HG03139 (cell line): ENCODE results near the gene NISCH.

ENCODE experiments used
- ATAC-seq: cut with Tn5 transposase; IDR thresholded peaks from one replicate; pipeline ENCODE4 v1.9.1; 2021; ENCODE audit not compliant: unreplicated experiment

NISCH gene

DNA sequence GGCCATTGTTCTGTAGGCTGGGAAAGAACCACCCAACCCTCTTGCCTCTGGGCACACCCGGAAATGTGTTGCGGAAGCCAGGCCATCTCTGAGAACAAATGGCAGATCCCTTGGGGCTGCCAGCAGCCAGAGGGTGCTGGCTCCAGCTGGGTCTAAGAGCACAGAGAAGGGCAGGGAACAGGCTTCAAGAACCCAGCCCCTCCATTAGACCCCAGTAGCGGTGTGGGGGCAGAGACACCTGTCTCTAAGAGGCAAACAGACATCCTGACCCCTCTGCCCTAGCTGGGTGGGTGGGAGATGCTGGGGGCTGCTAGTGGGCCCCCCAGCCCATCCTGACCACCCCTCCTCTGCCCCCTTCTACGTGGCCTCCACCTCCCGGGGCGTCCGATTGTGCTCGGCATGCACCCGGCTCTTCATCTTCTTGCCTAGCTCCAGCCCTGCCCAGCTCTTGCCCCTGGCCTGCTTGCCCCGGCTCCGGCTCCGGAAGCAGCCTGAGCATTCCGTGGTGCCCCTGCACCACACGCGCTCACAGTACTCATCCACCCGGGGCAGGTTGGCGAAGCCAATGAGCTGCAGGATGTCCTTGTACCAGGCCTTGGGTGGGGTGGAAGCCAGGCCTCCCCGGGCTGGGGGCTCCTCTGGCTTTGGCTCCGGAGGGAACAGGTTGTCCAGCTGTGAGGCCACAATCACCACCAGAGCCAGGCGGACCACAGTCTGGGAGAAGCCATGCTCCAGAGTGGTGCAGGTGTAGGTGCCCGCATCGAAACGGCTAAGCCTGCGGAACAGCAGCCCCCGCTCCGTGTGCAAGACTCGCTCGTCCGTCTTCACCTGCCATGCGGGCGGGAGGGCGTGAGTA is 19.9 kb upstream of the NISCH start:
- no peak for ATAC-seq

DNA sequence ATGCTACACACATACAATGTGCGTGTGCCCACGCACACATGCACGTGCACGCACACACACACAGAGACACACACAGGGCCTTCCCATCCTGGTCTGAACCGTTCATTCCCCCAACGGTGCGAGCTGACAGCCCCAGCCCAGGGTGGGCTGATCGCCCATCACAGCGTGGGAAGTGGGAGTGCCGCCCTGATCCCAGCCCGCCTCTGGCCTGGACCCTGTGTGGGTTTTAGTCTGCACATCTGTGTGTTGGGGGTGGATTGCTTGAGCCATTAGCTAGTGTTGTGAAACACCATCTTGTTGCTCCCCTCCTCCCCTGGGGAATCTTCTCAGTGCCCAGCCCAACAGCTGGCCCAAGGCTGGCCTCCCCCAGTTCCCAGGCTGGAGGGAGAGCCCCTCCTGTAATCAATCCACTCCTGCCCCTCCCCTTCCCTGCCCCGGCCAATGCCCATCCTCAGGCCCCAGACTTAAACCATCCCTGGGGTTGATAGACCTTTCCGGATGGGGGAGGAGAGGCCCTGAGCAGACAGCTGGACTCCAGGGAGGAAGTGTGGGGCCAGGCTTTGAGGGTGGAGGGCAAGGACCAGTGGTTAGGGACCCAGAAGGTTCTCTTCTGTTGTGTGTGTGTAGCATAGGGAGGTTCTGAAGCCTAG is 18.8 kb upstream of the NISCH start:
- no peak for ATAC-seq

DNA sequence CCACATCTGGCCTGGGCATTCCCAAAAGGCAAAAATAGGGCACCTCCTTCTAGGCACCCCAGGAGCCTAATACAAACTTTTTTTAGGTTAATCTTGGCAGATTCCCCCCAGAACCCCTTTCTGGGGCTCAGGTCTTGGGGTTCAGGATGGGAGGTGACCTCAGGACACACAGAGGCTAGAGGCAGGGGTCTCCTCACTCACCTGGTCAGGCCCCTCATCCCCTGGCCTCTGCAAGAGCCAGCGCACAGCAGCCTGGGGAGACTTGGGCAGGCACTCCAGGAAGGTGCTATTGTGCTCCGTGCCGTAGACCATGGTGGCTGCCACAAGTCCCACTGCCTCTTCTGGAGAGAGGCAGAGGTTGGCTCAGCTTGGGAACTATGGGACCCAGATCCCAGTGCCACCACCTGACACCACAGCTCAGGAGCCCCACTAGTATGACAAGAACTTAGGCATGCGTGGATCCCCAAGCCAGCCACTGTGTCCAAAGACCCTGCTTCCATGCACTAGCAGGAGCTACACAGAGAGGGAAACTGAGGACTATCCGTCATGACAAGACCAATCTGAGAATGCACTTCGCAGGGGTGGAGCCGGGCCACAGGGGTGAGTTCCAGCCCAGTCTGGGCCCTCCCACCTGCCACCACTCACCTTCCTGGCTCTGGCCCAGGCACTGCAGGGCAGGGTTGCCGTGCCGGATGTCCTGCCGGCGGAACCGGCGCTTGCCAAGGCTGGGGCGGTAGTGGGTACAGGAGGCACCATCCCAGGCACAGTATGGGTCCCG is 17.9 kb upstream of the NISCH start:
- no peak for ATAC-seq

DNA sequence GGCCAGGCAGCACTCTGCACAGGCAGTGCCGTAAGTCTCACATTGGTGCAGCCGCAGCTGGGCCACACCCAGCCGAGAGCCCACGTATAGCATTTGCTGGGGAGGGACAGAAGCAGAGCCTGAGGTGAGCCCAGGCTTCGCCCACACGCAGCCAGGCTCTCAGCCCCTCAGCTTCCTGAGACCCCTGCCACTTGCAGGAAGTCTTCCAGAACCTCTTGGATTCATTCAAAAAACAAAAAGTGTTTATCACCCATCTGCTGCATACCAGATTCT is 17.4 kb upstream of the NISCH start:
- ATAC-seq = no peak

DNA sequence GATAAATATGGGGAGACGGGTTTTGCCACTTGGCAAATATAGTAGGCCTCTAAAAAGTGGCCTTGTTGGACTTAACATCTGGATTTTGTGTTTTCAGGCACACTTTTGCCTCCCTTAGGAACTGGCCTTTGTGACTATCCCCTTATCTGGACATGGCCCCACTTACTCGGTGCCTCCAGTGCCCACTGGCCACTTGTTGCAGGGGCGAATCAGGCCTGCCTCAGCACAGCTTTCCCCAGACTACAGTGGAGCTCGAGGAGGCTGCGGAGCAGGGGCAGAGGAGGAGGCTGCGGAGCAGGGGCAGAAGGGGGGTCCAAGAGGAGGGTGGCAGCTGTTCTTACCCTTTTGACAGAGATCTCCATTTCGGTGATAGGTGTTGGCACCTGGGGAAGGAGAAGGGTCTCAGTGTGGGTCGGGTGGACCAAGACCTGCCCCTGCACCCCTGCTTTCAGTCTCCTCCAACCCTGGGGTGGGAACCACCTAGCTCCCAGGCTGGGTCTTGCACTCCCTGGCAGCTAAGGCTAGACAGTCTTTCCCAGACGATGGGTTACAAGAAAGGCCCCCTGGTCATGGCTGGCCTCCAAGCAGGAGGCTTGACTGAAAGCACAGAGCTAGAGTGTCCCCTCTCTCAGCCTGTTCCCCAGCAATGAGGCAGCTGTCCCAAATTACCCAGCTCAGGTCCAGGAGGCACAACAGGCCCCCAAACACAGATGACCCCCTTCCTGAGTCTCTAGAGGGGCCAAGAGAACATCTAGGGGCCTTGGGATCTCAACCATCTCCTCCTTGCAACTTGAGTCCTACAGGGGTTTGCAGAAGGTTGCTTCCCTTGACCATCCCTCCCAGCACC is 16.6 kb upstream of the NISCH start:
- ATAC-seq = no peak

DNA sequence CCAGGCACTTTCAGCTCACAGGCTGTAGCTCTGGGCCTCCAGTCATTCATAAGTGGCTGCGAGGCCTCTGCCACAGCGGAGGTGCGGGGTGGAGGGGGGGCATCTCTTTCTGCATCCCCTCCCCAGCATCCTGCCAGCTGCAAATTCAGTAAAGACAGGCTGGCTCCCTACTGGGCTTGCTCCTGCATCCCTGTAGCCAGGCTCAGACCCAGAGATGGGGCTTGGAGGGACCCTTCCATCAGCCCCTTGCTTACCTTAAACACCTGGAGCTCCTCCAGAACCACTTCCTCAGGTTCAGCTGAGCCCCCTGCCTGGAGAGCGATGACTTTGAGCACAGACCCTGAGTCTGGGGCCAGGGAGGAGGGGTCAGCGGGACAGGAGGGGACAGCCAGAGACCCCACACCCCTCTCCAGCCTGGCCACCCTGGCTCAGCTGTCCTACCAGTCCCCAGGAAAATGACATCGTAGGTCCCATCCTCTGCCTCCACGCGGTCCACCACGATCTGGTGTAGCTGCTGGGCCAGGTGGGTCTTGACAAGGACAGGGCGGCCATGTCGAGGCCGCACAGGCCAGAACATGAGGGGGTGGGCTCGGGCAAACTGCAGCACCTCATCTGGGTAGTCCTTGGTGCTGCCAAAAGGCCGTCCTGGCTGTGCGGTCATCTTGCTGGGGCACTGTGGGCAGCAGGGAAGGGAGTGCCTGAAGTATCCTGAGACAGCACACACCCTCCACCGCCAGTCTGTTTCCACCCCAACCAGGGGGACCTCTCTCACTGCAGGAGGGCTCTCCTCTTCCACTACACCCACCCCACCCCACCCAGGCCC is 15.8 kb upstream of the NISCH start:
- ATAC-seq = no peak

DNA sequence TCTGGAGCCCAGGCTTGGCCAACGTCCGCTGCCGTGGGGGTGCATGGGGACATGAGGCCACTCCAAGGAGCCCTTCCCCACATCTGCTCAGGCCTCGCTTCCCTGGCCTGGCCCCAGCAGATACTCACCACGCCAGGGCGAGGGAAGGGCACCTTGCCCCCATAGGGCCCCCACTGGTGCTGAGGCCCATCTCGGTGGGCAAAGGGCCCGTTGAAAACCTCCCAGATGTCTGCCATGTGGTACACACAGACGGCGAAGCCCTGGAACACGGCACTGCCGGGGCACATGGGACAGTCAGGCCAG is 15.2 kb upstream of the NISCH start:
- no peak for ATAC-seq

DNA sequence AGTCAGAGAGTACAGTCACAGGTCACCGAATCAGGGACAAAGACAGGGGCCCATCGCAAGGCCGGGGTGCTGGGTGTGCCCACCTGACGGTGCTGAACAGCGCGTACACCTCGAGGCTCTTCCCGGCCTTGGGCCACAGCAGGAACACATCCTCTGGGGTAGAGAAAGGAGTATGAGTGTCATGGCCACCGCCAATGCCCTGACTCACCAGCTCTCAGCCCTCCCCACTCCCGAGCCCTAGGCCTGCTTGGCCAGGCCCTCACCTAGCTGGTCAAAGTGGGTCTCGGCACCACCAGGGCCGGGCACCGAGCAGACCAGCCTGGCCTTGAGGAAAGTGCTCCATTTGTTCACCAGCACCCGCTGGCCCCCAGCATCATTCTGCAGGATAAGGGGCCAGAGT is 14.7 kb upstream of the NISCH start:
- ATAC-seq = no peak

DNA sequence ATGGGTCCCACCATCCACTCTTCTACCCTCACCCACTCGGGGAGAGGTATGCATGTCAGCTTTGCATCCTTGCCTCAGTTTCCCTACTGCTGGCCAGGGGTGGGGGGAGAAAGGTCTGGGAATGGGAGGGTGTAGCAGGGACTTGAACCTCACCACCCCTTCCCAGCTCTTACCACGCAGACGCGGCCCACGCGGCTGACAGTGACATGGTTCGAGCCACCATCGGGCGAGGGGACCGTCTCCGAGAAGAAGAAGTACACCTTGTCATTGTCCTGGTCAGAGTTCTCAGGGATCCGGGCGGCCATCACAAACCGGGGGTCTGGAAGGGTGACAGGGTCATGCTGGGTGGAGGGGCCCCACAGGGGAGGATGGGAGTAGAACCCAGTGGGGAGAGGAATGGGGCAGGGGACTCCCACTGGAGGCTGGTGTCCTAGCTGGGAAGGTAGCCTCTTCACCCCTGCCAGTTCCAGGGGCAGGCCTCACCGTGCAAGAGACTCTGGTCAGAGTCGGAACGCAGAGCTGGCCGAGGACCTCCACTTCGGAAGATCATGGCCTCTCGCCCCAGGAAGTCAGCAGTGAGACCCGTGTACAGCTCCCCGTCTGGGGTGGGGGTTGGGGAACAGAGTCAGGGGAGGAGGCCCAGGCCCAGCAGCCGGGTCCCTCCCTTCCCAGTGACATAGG is 14.2 kb upstream of the NISCH start:
- no peak for ATAC-seq

DNA sequence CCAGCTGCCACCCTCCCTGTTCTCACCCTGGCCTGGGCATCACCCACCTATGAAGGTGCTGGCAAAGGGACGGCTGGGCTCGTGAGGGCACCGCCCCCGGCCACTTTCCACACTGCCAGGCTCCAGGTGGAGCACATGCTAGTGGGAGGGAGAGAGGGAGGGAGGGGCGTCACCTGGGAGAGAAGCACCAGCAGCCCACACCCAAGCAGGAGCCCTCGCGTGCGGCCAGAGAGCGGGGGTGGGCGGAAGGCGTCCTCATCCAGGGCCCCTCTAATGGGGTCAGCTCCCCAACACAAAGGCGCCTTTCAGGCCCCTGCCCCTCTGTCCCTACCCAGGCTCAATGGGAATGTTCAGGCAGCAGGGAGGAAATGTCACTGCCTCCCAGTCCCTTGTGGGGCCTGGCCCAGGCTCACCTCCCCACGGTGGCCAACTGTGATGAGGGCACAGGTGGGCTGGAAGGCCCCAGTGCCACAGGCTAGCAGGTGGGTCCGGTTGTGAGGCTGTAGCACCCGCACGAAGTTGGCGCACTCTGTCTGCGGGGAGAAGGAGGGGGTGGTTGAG is 13.6 kb upstream of the NISCH start:
- no peak for ATAC-seq

DNA sequence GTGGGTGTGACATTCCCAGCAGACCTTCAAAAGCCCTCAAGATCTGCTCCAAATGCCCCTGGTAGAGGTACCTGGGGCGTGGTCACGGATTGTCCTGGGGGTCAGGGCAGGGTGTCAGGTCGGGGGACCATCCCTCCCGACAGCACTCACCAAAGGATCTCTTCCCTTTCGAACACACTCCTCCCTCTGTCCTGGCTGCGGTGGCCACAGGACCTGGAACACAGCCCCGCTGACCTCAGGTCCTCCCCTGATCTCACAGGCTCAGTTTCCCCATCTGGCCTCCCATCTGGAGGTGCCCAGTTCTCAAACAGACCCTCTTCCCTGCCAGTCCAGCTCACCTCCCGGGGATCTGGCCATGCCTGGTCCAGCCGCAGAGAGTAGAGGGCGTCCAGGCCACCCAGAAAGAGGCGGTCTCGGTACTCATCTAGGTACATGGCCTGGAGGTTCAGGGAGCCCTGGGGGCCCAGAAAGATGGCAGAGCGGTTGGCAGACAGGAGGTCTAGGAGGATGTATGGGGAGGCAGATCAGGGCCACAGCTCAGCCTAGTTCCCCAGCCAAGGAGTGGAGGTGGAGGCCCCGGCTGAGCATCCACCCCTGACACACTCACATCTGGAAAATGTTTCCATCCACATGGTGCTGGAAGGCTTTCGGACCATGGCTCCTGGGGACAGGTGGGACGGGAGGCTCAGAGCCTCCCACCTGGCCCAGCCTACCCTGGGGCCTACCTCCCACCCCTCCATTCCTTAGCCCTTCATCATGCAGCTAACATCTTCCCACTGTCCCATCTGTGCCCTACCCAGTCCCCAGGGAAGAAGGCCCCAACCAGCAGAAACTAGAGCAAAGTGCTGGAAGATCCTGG is 12.8 kb upstream of the NISCH start:
- no peak for ATAC-seq

DNA sequence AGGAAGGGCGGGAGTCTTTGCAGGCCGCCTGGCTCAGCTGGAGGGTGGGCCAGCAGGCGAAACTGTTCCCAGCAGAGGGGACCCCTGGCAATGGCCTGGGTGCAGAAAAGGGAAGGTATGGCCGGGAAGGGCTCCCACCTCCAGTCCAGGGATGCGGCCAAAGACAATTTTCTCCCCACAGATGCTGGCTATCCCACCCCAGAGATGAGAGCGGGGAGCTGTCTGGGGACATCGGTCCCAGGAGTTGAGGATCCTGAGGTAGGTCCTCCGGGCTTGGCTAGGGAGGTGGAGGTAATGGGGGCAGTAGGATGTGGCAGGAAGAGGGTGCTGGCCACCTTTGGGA is 12.2 kb upstream of the NISCH start:
- no peak for ATAC-seq

DNA sequence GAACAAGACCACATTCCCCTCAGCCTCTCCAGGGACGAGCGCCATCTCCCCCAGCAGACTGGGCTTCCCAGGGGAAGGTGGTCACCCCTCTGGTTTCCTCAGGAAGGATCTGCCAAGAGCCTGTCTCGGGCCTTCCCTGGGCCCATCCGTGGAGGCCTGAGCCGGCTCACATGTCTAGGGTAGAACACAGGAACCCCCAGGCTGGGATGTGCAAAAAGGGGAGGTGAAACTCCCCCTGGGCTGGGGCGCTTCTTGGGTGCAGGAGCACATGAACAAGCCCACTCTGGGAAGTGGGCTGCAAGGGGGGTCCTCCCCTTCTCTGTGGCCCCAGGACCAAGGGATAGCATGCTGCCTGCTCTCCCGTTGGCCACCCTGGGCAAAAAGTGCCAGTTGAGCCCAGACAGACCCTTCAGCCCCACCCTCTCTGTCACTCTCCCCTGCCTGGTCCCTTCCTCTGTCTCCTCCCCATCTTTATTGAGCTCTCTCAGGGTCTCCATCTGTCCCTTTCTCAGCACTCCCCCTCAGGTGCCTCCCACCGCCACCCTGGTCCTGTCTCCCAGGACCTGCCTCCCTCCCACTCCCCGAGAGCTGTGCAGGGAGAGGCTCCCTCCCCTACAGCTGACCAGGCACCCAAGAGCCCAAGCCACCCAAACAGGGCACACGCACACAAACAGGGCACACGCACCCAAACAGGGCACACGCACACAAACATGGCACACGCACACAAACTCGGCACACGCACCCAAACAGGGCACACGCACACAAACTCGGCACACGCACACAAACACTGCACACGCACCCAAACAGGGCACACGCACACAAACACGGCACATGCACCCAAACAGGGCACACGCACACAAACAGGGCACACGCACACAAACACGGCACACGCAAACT is 11.4 kb upstream of the NISCH start:
- ATAC-seq = no peak

DNA sequence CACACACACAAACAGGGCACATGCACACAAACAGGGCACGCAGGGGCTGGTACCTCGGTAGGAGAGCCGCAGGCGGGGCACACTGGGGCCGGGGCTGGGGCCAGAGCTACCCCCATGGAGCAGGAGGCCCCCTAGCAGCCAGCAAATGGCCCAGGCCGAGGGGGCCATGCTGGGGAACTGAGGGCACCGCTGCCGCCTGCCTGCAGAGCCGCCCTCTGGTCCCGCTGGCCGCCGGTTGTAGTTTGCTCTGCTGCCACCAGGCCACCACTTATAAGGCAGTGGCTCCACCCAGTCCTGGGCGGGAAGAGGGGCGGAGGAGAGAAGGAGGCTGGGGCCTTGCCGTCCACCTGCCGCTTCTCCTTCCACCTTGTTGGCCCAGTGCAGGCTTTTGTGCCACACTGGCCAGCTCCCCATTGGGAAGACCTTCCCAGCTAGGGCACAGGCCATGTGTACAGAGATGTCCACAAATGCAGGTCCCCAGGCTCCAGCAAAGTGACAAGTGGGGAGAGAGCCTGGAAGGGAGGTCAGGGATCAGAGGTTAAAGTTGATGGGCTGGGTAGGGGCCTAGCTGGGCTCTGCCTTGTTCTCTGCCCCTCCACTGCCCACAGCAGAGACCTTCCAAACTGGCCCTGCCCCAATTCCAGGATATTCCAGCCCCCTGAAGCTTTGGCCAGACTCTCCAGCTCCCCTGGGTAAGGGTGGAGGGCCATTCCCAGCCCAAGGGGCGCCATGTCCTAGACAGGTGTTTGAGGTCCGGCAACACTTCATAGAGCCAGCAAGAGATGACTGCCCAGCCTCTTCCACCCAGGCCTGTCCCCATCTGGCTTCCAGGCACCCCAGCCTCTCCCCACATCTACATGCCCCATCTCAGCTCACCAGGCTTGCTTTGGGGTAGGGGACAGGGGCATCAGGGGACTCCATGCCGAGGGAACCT is 10.3 kb upstream of the NISCH start, which contains the start of gene SEMA3G:
Gene SEMA3G, minus strand, starts transcription at position 244 of the 934 bp plus-strand sequence. Its CDS starts 76 bp downstream, at position 168.
- ATAC-seq = peak; percentile 76

DNA sequence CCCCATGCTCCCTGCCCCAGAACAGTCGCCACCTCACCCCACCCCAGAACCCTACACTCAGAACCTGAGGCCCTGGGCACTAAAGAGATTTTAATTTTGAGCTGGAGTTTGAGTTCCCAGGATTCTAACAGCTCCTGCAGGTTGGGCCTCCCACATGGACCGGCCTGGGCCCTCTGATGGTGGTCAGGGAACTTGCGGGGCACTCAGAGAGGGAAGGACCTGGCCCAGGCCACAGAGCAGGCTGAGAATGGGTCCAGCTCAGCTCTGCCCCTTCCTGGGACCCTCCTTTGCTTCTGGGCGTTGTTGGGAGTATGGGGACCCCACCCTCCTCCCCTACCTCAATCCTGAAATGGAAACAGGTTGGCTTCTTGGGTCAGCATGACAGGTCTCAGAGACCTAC is 9.4 kb upstream of the NISCH start:
- no peak for ATAC-seq

DNA sequence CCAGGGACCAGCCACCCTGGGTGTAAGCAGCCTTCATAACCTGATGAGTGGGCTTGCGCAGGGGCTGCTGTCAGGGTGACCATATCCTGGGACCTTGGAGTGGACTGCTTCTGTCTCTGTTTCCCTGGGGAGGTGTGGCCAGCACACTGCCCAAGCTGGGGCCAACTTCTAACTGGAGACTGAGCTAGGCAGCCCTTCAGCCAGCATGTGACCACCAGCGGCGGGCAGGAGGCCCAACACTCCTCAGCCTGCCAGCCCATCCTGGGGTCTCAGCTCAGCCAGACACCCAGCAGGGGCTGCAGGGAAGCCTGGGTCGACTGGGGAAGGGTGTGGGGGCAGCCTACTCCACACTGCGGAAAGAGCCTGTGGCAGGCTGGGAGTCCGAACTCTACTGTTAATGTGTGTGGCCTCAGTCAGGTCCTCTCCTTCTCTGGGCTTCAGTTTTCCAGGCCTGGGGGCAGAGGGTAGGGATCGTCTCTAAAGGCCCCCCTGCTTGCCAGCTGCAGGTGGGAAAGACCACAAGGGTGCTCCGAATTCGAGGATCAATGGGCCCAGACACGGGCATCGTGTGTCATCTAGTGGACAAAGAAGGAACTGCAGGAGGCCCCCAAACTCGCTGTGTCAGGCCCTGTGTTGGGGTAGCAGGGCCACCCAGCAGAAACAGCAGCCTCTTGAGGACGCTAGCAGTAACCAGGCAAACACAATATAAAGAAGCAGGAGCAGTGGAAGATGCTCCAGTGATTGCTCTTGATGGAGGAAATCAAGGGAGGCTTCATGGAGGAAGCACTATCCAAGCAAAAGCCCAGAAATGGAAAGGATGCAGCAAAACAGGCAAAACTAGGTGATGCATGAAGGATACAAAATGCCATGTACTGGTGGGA is 8.5 kb upstream of the NISCH start:
- ATAC-seq = no peak
